Left colon (tissue), 2 donors: Measurements from ENCODE around the gene GRIK5. TPM values are rescaled to one million over a fixed set of nuclear protein-coding genes. Genes with fewer than 3 reads are reported as not detected.

Experiments used
- ATAC-seq: fragments of 200-7000 bp; cut with Tn5 transposase; one replicate; pipeline ENCODE4 v1.9.1; 2020; ENCODE audit warnings: mild to moderate bottlenecking, moderate library complexity
- DNase-seq, 2 donors: peaks; one replicate each; pipeline ENCODE4 v3.0.0-alpha.2; 2020
- intact Hi-C, 2 donors: fragments of 100-400 bp; cut with DNase I in 1 of 2; cut with micrococcal nuclease in 1 of 2; formaldehyde crosslinking; loops; one replicate each; pipeline versions ENCODE4 v1.11.2 to v1.14.0; 2022; cut with DNase I, micrococcal nuclease
- total RNA-seq, 2 donors: library from RNA; stranded (reverse); fragmentation: NEBNext Ultra II Directional; extraction: Animal tissue kit (Norgen Biotek cat#: 25700); gene quantifications; one replicate each; pipeline ENCODE4 v1.2.1, GENCODE V29; 2021
- donor health status: DM: no; HTN: no; CAD: no.
- donor health status: DM: yes; HTN: yes; CAD: no.

The GRIK5 gene
- total RNA-seq, 2 donors from 2014 or later: 1.0 to 2.6 TPM

DNA sequence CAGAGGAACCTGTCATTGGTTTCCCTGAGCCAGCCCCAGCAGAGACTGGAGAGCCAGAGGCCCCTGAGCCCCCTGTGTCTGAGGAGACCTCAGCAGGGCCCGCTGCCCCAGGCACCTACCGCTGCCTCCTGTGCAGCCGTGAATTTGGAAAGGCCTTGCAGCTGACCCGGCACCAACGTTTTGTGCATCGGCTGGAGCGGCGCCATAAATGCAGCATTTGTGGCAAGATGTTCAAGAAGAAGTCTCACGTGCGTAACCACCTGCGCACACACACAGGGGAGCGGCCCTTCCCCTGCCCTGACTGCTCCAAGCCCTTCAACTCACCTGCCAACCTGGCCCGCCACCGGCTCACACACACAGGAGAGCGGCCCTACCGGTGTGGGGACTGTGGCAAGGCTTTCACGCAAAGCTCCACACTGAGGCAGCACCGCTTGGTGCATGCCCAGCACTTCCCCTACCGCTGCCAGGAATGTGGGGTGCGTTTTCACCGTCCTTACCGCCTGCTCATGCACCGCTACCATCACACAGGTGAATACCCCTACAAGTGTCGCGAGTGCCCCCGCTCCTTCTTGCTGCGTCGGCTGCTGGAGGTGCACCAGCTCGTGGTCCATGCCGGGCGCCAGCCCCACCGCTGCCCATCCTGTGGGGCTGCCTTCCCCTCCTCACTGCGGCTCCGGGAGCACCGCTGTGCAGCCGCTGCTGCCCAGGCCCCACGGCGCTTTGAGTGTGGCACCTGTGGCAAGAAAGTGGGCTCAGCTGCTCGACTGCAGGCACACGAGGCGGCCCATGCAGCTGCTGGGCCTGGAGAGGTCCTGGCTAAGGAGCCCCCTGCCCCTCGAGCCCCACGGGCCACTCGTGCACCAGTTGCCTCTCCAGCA, 10.1 kb upstream of the GRIK5 start:
- intact Hi-C loops: no loop called here
- DNase-seq (no peak), ATAC-seq (no peak)

DNA sequence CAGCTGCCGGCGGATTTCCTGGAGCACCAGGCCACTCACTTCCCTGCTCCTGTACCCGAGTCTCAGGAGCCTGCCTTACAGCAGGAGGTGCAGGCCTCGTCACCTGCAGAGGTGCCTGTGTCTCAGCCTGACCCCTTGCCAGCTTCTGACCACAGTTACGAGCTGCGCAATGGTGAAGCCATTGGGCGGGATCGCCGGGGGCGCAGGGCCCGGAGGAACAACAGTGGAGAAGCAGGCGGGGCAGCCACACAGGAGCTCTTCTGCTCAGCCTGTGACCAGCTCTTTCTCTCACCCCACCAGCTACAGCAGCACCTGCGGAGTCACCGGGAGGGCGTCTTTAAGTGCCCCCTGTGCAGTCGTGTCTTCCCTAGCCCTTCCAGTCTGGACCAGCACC, 9.3 kb upstream of the GRIK5 start:
- no peak for ATAC-seq
- intact Hi-C loops: no loop called here

DNA sequence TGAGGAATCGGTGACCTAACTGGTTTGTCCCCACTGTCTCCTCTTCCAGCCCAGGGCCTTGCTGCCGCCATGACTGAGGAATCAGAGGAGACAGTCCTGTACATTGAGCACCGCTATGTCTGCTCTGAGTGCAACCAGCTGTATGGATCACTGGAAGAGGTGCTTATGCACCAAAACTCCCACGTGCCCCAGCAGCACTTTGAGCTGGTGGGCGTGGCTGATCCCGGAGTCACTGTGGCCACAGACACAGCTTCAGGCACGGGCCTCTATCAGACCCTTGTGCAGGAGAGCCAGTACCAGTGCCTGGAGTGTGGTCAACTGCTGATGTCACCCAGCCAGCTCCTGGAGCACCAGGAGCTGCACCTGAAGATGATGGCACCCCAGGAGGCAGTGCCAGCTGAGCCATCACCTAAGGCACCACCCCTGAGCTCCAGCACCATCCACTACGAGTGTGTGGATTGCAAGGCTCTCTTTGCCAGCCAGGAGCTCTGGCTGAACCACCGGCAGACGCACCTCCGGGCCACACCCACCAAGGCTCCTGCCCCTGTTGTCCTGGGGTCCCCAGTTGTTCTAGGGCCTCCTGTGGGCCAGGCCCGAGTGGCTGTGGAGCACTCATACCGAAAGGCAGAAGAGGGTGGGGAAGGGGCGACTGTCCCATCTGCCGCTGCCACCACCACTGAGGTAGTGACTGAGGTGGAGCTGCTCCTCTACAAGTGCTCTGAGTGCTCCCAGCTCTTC, 8.7 kb upstream of the GRIK5 start:
- ATAC-seq (no peak), DNase-seq (no peak)
- intact Hi-C loops: no loop called here

More for the DNA sequence above, 9.3 kb upstream of the GRIK5 start:
- no peak for DNase-seq

DNA sequence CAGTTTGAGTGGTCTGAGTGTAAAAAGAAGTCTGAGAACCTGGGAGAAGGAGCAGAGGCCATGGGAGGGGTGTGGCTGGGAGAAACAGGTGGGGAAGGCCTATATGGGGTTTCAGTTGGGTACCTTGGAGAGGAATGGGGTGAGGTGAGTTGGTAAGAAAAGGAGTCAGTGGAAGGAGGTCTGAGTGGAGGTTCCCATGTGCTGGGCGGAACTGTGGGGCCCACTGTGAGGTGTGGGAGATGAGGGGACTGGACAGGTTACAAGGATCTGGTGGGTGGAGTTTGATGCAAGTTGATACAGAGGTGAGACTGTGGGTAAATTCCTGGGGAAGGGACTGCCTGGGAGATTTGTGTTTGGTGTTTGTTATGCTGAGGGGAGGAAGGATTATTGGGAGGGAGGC, 8.1 kb upstream of the GRIK5 start:
- ATAC-seq (no peak), DNase-seq (no peak)
- intact Hi-C loops: no loop called here

DNA sequence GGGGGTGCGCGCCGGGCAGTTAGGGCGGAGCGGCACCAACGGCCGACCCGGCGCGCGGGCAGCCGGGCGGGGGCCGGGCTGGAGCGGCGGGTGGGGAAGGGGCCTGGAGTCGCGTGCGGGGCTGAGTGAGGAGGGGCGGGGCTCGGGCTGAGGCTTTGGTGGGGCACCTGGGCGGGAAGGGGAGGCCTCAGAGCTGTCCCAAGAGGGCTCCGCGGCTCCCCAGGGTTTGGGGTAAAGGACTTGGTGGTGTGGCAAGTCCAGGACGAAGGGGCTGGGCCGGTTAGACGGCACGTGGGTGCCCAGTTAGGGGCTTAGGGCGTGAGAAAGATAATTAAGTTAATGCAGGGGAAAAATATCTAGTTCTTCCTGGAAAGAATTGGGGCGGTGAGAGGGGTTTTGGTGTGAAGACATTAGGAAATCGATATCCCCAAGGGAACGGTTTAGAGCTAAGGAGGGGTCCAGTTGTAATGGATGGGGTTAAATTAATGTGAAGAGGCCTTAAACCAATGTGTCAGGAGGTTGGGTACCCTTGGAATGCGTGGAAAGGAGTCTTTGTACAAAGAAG, 6.5 kb upstream of the GRIK5 start:
- peak; percentile 56 to 64 for DNase-seq
- peak; percentile 47 for ATAC-seq
- intact Hi-C loops: no loop called here

DNA sequence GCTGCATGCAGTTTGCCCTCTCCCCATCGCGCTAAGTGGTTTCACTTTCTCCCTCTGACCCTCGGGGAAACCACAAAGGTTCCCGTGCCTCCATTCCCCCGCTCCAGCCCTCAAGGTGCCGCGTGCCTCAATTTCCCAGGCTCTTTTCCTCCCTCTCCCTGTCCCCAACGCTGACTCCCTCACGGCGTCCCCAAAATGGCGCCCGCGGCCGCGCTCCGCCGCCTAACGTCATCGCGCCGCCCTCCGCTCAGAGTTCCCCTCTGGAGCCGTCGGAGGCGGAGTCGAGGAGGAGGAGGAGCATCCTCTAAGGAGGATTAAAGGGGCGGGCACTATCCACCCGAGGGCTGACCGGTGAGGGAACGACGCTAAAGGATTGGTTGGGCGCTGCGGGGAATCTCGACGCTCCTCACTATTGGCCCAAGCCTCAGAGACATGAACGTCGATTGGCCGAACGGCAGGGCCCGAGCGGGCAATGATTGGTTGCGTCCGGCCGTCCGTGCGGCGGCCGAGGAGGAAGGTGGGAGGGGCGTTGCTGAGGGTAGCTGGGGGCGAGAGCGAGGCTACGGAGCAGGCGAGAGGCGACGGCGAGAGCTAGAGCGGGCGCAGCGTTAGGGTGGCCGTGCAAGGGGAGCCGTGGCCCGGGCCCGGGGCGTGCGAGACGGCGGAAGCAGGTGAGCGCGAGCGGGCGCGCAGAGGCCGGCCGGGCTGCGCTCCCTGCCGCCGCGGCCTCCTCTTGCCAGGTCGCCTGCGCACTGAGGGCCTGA, 5.8 kb upstream of the GRIK5 start, which contains the start of gene ZNF574:
TSS of gene ZNF574 (plus strand) at position 551 of the 764 bp plus-strand sequence. CDS start 2,441 bp downstream, outside the sequence.
- ATAC-seq (peak; percentile 93), DNase-seq (peak; percentile 98 to 99)
- intact Hi-C loops: no loop called here

DNA sequence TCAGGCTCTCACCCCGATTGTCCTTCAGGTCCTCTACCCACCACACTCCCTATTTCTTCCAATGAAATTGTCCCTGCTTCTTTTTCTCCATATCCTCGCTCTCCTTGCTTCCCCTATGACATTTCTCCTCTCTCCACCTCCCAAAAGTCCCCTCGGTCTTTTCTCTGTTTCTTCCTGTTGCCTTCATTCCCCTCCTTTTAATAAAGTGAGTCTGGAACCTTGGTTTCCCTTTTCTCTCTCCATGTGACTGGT, 5.3 kb upstream of the GRIK5 start:
- ATAC-seq: peak; percentile 16
- intact Hi-C loops: no loop called here
- DNase-seq: no peak

DNA sequence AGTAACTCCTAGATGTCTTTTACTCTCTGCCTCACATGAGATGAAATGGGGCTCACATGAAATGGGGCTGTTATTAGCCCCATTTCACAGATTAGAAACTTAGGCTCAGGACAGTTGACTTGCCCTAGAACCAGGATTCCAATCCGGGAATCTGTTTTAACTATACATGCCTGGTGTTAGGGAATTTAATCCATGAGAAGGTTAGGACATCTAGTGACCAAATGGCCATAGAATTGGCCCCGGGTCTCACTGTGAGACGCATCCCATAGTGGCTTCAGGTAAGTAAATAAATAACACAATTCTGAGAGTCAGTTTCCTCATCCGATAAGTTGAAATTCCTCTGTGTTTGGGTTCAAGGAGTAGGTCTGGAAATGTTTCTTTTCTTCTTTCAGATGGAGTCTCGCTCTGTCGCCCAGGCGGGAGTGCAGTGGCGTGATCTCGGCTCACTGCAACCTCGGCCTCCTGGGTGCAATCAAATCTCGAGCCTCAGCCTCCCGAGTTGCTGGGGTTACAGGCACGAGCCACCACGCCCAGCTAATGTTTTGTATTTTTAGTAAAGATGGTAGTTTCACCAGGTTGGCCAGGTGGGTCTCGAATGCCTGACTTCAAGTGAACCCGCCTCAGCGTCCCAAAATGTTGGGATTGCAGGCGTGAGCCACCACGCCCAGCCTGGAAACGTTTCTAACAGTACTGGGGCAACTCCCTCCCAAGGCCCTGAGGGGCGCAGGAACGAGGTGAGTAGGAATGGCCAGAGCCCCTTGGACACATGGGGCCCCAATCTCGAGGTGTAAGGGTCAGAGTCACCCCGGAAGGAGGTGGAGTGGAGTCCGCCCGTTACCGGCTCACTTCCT, 4.7 kb upstream of the GRIK5 start:
- DNase-seq: peak; percentile 47 to 51
- peak; percentile 44 for ATAC-seq
- intact Hi-C loops: no loop called here

DNA sequence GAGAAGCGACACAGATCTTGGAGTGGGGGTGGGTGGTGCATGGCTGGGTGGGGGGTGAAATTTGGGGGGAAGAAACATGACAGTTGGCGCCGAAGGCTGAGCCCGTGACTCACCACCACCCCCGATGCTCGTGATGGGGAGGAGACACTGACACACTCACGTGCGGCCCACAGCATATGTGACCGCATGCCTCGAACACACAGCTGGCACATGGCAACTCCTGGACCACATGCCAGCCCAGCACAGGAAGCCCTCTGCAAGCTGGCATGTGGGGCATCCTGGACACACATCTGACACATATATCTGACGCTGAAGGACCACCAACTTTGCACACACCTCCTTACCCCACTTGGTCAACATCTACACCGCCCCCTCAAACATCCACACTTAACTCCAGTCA, 1.2 kb upstream of the GRIK5 start:
- intact Hi-C loops: no loop called here
- ATAC-seq (no peak), DNase-seq (no peak)

DNA sequence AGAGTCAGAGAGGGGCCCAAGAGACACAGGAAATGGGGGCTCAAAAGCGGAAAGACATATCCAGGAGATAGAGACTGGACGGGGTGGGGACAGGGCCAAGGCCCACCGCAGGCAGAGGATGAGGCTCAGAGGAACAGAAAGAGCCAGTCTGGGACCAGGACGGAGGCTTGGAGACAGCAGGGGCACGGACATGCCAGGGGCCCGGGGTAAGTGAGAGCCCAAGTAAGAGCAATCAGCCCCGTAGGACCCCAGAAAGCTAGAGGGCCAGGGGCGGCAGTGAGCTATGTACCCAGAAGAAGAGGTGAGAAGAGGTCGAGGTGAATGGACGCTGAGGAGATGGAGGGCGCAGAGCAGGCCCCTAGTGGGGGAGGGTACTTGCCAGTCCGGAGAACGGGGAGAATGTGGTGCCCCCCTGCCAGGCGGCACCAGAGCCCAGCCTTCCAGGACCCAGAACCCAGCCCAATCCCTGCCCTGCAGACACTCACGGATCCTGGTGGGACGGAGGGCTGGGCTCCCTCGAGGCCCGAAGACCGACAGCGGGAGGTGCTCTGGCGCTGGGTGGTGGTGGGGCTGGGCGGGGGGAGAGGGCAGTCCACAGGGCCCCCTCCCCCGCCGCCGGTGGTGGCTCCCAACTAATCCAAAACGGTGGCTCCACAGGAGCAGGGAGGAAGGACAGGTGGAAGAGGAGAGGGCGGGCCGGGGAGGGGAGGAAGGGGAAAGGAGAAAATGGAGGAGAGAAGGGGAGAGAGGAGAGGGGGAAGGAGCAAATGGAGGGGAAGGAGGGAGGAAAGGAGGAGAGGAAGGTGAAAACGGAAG, 1.0 kb downstream of the GRIK5 start:
- ATAC-seq (no peak), DNase-seq (no peak)
- intact Hi-C loops: no loop called here

DNA sequence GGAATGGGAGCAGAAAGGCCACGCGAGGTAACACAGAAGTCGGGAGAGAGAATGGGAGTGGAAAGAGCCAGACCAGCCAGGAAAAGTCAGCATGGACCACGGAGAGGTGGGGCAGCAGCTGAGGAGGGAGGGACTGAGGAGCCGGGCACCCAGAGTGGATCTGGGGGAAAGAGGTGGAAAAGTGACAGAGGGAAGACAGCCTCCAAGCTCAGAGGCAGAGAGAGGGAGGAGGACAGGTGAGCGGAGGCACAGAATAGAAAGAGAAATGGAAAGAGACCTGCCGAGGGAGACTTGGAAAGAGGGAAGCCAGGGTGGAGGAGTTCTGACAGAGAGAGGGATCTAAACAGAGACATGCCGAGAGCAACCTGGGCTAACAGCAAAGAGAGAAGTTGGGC, 1.6 kb downstream of the GRIK5 start:
- intact Hi-C loops: no loop called here
- no peak for ATAC-seq
- no peak for DNase-seq

DNA sequence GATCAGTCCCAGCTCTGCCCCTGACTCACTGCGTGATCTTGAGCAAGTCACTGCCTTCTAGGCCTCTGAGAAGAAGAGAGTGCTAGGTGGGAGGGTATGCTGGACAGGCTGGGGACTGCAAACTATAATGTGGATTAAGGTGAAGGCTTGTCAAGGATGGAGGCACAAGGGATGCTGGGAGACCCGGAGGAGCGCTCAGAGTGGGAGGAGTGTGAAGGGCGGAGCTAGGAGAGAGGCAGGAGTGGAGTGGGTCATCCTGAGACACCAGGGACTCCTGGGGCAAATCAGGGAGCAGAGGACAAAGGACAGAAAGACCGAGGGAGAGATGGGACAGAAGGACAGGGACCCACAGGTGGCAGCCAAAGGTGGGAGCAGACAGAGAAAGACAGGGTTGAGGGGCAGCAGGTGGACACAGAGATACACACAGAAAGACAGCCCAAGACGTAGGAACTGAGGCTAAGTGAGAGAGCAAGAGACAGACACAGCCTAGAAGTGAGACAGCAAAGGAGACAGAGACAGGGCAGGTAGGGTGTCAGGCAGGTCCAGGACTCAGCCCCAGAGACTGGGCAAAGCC, 2.6 kb downstream of the GRIK5 start:
- no peak for ATAC-seq
- intact Hi-C loops: no loop called here
- DNase-seq: no peak

DNA sequence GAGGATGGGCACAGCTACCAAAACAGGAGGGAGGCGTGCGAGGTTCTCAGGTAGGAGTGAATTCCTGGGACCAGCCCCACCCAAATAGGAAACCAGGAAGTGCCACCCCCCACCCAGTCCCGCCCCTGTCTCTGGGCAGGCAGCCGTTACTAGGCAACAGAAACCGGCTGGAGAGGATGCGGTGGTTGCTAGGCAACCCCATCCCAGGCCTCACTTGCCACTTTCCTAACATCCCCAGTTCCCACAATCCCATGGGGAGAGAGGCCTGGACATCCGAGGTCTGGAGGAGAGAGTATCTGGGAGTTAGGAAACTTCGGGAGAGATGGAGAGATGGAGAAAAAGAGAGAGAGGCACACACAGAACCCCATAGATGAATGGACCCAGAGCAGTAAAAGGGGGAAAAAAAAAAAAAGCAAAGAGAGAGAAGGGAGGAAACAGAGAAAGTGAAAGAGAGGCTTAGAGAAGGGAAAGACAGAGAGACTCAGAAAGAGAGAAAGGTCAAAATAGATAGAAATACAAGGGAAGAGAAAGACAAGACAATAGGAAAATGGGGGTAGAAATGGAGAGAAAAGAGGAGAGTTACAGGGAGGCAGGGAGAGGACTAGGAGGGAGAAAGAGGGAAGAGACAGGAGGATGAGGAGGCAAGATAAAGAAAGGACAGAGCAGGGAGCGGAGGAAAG, 3.8 kb downstream of the GRIK5 start:
- intact Hi-C loops: no loop called here
- ATAC-seq: no peak
- DNase-seq: no peak

DNA sequence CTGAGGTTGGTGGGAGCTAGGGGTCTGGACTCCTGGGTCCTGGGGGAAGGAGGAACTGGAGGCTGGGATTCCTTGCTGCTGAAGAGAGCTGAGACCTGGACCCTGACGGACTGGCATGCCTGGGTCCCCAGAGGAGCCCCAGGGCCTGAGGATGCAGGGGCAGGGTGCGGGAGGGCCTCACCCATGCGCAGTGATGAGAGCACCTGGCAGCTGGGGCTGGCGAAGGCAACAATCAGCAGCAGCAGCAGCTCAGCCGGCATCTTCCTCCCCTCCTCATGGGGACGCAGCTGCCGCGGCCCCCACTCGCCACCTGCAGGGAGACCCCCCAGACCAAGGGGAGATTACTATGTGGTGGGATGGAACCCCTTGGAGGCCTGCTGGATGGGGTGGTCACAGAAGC, 4.5 kb downstream of the GRIK5 start:
- ATAC-seq: no peak
- intact Hi-C loops: no loop called here
- no peak for DNase-seq

DNA sequence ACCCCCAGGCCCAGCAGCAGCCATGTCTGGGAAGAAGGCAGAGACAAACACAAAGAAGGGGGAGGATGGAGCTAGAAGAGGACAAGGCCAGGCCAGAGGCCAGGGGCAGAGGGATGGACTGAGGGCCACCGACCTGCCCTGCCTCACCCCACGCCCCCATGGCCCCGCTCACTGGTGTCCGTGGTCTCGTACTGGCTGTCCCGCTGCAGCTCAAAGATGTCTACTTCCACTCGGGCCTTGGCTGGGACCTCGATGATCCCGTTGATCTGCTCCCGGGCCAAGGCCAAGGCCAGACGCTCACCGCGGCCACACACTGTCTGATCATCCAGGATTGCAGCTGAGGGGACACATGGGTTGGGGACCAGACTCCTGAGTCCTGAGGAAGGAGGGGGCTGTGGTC, 5.0 kb downstream of the GRIK5 start:
- intact Hi-C loops: no loop called here
- no peak for DNase-seq
- no peak for ATAC-seq

DNA sequence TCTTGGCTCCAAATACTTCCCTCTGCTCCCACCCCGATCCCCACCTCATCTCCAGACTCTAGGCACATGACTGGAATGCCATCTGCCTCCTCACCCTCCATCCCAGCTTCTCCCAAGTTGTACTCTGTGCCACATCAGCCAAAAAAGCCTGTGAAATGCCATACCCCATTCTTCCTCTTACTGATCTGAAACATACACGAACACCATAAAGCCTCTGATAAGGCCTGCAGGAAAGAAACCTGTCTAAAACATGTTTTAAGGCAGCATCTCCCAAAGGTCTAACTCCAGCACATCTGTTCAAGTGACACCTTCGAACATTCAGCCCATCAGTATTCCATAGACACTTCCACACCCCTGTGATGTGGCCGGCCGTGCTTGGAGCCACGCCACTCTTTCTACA, 5.6 kb downstream of the GRIK5 start:
- ATAC-seq (no peak), DNase-seq (no peak)
- intact Hi-C loops: no loop called here

DNA sequence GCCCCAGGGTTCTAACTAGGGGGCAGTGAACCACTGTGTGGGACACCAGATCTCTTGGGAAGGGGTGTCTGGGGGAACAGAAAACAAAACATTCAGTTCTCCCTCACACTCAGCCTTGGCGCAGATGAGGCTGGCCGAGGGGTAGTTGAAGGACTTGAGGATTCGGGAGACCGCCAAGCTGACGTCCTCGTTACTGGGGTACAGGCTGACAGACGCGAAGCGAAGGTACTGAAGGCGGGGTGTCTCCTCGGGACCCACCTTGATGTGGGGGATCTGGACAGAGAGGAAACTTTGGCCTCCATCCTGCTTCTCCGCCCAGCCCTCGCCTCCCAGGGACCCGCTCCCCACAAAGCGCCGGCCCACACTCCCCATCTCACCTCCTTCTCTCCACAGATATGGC, 7.6 kb downstream of the GRIK5 start:
- intact Hi-C loops: no loop called here
- ATAC-seq (no peak), DNase-seq (no peak)
